Heart left ventricle (tissue), 16 donors: ENCODE data around the gene ADAM21. TPM values are rescaled to one million over a fixed set of nuclear protein-coding genes. Genes with fewer than 3 reads are reported as not detected.
"Not testable (repeated sequence)": the region's sequence is repeated elsewhere in the genome, so short reads cannot be mapped to it uniquely, and the experiment has no call there.

Experiments used
- ATAC-seq, 4 donors: fragments of 200-7000 bp; cut with Tn5 transposase; one replicate each; pipeline ENCODE4 v1.9.1; 2020 to 2022; ENCODE audit warnings: moderate library complexity in 4 of 4, mild to moderate bottlenecking in 3 of 4, moderate number of reproducible peaks in 1 of 4
- DNase-seq, 5 donors: peaks; one replicate each; pipeline ENCODE4 v3.0.0-alpha.2; 2020
- H3K27ac ChIP-seq, 12 donors: fragments of 200-600 bp; sonication (generic) in 4 of 12; one replicate each; pipeline versions ENCODE4 v1.5.0 to v1.8.0; 2016 to 2022; ENCODE audit warnings: mild to moderate bottlenecking in 2 of 12
- H3K27me3 ChIP-seq, 9 donors: fragments of 200-600 bp; sonication (generic) in 2 of 9; one replicate each; pipeline versions ENCODE4 v1.5.1 to v1.8.0; 2016 to 2022; ENCODE audit warnings: mild to moderate bottlenecking in 3 of 9
- H3K36me3 ChIP-seq, 9 donors: fragments of 200-600 bp; sonication (generic) in 2 of 9; one replicate each; pipeline versions ENCODE4 v1.5.0 to v1.8.0; 2018 to 2022; ENCODE audit warnings: mild to moderate bottlenecking in 2 of 9
- H3K4me1 ChIP-seq, 12 donors: fragments of 200-600 bp; sonication (generic) in 4 of 12; one replicate each; pipeline versions ENCODE4 v1.5.0 to v1.8.0; 2016 to 2022; ENCODE audit warnings: mild to moderate bottlenecking in 3 of 12
- H3K4me3 ChIP-seq, 12 donors: fragments of 200-600 bp; sonication (generic) in 4 of 12; one replicate each; pipeline versions ENCODE4 v1.5.0 to v1.8.0; 2017 to 2022; ENCODE audit warnings: mild to moderate bottlenecking in 9 of 12, moderate library complexity in 4 of 12
- H3K9me3 ChIP-seq, 12 donors: fragments of 200-600 bp; sonication (generic) in 4 of 12; one replicate each; pipeline versions ENCODE4 v1.5.0 to v1.8.0; 2016 to 2022; ENCODE audit warnings: mild to moderate bottlenecking in 1 of 12
- CTCF ChIP-seq, 12 donors: fragments of 200-600 bp; sonication (generic) in 4 of 12; IDR thresholded peaks; one replicate each; pipeline versions ENCODE4 v1.5.0 to v1.8.0; 2018 to 2022; ENCODE audit warnings: antibody characterized with exemption in 12 of 12, mild to moderate bottlenecking in 5 of 12
- POLR2A ChIP-seq, 2 donors: fragments of 450-650 bp; IDR thresholded peaks; one replicate each; pipeline ENCODE4 v1.6.1; 2017; ENCODE audit warnings: antibody characterized with exemption in 2 of 2, mild to moderate bottlenecking in 2 of 2, moderate library complexity in 2 of 2
- WGBS, 4 donors: extraction: QIAGEN DNeasy Blood & Tissue Kit in 2 of 4; methylation state at CpG; one replicate each; pipeline versions ENCODE4 v1.1.5 to v1.1.7; 2013 to 2018; 5-methylcytosine and 5-hydroxymethylcytosine counted together
- intact Hi-C, 10 donors: fragments of 100-400 bp; cut with DNase I; formaldehyde crosslinking; loops; one replicate each; pipeline versions ENCODE4 v1.11.1 to v1.14.2; 2022
- polyA plus RNA-seq, 2 donors: library from polyadenylated mRNA; stranded (reverse); fragments of 200-250 nt; gene quantifications; one replicate each; pipeline ENCODE4 v1.2.3, GENCODE V29; 2013
- total RNA-seq, 9 donors: library from RNA; depleted of rRNA in 2 of 9; stranded (reverse); fragments of >200 nt in 2 of 9; fragmentation: NEBNext Ultra II Directional in 3 of 9; extraction: Animal tissue kit (Norgen Biotek cat#: 25700) in 3 of 9; gene quantifications; one replicate each; pipeline versions ENCODE4 v1.1.0 to v1.2.4, GENCODE V29; 2016 to 2023
- donor health status: ischemic (EF 13 %, LVEDD 7.1; RV severe dilation, severe dysfunction).
- donor health status: healthy with polysubstance abuse.
- donor health status: DM: no; HTN: yes; CAD: no.
- donor health status: DM: no; HTN: no; CAD: no.
- donor health status: ischemic (EF 25% LVEDD 6.9; RV normal size, moderate dysfunction).
- donor health status: ischemic (EF 25% LVEDD 5.7; RV mildly dilated, moderate dysfunction).
- donor health status: healthy.
- donor health status: DM: yes; HTN: yes; CAD: no.
- donor health status: ischemic (EF 35%, LVEDD 5.7; RV mildly dilated, moderate dysfunction).
- donor health status: nonischemic (EF 11% LVEDD 7.7; RV severe dilation, severe dysfunction).
- donor health status: DM: yes; HTN: yes; CAD: no.
- donor health status: PGD.
- donor health status: ischemic (EF 29% LVEDD 5.4; RV normal size, mild dysfunction).
- donor health status: nonischemic (EF 23%, LVEDD 6.1; RV moderate dilation, normal function).

The ADAM21 gene
- total and polyA plus RNA-seq, 11 donors: 0.11 to 0.62 (median 0.29) TPM; not detected in 3

GRCh38 chr14:70425354-70425753, 26.6 kb upstream of the ADAM21 start:
- TF ChIP-seq CTCF (IDR thresholded peaks at IDR 0.05): no peak
- no peak overlapping the region for H3K27ac ChIP-seq
- no peaks in the 10 kb centered on the region for H3K36me3 ChIP-seq
- ATAC-seq (no peak), DNase-seq (peak in 2 of 5 donors; percentile 44 to 50)
- 0 to 7% (median 5%) methylated on average over 1 of the region's 1 CpG for WGBS, 4 donors
- peaks cover 0 to 6% (median 0%) of the 10 kb centered on the region in 12 donors for H3K9me3 ChIP-seq
- no peak overlapping the region for H3K4me3 ChIP-seq
- intact Hi-C loops: no loop called here
- no peaks in the 10 kb centered on the region for H3K4me1 ChIP-seq
- no peaks in the 10 kb centered on the region for H3K27me3 ChIP-seq

- H3K4me3 ChIP-seq, H3K27ac ChIP-seq, DNase-seq, H3K27me3 ChIP-seq, H3K4me1 ChIP-seq, intact Hi-C loops, ATAC-seq, H3K36me3 ChIP-seq: not testable (repeated sequence)
- peaks cover 0 to 18% (median 5%) of the 10 kb centered on the region in 12 donors for H3K9me3 ChIP-seq
- 62 to 82% (median 79%) methylated on average over 4 of the region's 4 CpGs for WGBS, 4 donors
Observed at GRCh38 chr14:70426555-70426954, 25.4 kb upstream of the ADAM21 start.

DNA sequence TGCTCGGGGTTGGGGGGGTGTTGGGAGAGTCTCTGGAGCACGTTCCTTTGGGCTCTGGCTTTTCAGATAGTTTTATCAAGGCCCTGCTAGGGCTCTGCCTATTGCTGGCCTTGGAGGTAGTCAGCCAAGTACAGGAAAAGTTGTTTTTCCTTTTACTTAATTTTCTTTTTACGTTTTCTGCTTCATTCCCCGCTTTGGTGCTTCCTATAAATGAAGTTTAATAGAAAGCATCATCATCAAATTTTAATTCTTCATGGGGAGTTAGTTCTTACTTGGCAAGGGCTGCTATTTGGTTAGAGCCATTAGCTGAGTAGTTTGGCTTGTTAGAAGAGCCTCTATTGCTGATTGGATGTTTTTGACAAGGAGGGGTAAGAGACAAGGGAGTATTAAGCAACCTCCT, 15.1 kb upstream of the ADAM21 start:
- no peak overlapping the region for H3K4me3 ChIP-seq
- H3K36me3 ChIP-seq: no peaks in the 10 kb centered on the region
- WGBS, 4 donors: 34 to 46% (median 43%) methylated on average over 4 of the region's 4 CpGs
- no peak overlapping the region for H3K27ac ChIP-seq
- no peaks in the 10 kb centered on the region for H3K27me3 ChIP-seq
- ATAC-seq (no peak), DNase-seq (no peak)
- no peaks in the 10 kb centered on the region for H3K4me1 ChIP-seq
- H3K9me3 ChIP-seq: peaks cover 0 to 45% (median 4%) of the 10 kb centered on the region in 12 donors
- intact Hi-C loops: no loop called here
- no peak for TF ChIP-seq POLR2A (IDR thresholded peaks at IDR 0.05)
- no peak for TF ChIP-seq CTCF (IDR thresholded peaks at IDR 0.05)

DNA sequence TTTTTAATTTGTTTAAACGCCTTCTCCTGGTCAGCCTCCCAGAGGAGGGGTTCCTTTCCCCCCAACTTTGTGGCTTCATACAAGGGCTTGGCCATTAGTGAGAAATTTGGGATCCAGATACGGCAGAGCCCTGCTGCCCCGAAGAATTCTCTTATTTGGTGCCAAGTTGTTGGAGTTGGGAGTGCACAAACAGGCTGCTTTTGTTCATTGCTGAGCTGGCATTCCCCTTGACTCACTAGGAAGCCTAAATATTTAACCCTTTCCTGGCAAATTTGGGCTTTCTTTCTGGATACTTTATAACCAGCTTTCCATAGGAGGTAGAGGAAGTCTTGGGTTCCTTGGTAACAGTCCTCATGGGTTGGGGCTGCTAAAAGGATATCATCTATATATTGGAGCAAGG, 10.3 kb upstream of the ADAM21 start:
- H3K4me1 ChIP-seq: no peaks in the 10 kb centered on the region
- H3K27ac ChIP-seq: no peak overlapping the region
- ATAC-seq (no peak), DNase-seq (no peak)
- TF ChIP-seq CTCF (IDR thresholded peaks at IDR 0.05): no peak
- no peak for TF ChIP-seq POLR2A (IDR thresholded peaks at IDR 0.05)
- intact Hi-C loops: no loop called here
- no peaks in the 10 kb centered on the region for H3K27me3 ChIP-seq
- H3K9me3 ChIP-seq: peaks cover 0 to 57% (median 19%) of the 10 kb centered on the region in 12 donors
- no peak overlapping the region for H3K4me3 ChIP-seq
- 70 to 77% (median 75%) methylated on average over 3 of the region's 3 CpGs for WGBS, 4 donors
- H3K36me3 ChIP-seq: peaks cover 0 to 4% (median 0%) of the 10 kb centered on the region in 9 donors

DNA sequence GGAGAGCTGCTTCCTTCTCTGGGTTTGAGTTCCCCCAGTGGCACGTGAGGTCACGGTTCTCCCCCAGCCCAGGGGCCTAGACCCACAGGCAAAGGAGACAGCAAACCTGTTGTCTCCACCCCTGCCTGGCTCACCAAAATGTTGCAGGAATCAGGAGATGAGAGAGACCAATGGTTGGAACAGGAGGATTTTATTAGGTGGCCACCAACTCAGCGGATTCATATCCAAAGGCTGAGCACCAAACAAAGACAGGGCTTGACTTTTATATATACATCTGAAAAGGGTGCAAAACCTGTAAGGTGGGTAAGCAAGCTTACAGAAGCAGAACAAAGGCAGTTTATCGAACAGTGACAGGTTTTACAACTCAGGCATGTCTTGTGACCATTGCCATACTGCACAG, 9.2 kb upstream of the ADAM21 start:
- intact Hi-C loops: no loop called here
- H3K27me3 ChIP-seq: no peaks in the 10 kb centered on the region
- ATAC-seq: no peak

More for the DNA sequence above, 9.2 kb upstream of the ADAM21 start:
- H3K9me3 ChIP-seq: peaks cover 0 to 46% (median 17%) of the 10 kb centered on the region in 12 donors
- no peak overlapping the region for H3K27ac ChIP-seq
- 80 to 94% (median 88%) methylated on average over 4 of the region's 4 CpGs for WGBS, 4 donors
- TF ChIP-seq CTCF (IDR thresholded peaks at IDR 0.05): no peak
- no peak for TF ChIP-seq POLR2A (IDR thresholded peaks at IDR 0.05)
- no peaks in the 10 kb centered on the region for H3K4me1 ChIP-seq
- peaks cover 0 to 4% (median 0%) of the 10 kb centered on the region in 9 donors for H3K36me3 ChIP-seq
- no peak overlapping the region for H3K4me3 ChIP-seq
- DNase-seq: no peak
